Stimulated activated effector memory CD8-positive, alpha-beta T cell treated with anti-CD3 and anti-CD28 coated beads, Interleukin-12 subunit alpha, Interleukin-12 subunit beta, amount 100 ng/mL, for 72 hours (primary cell): Measurements from ENCODE around the gene SPON1.
A peak's percentile ranks its signal among the peaks of the same experiment; 100 is the strongest.

ENCODE experiments used
- ATAC-seq: fragments of 150-1000 bp; cut with Tn5 transposase; 2 replicates; pipeline ENCODE4 v1.10.0; 2021
- DNase-seq, 2 donors: peaks; one replicate each; pipeline ENCODE4 v3.0.0; 2021 to 2022; ENCODE audit warnings: low spot score in 2 of 2
- H3K27ac Mint-ChIP-seq: one replicate; pipeline ENCODE4 v1.8.0; 2022; ENCODE audit warnings: mild to moderate bottlenecking, mixed read lengths
- H3K36me3 Mint-ChIP-seq: one replicate; pipeline ENCODE4 v1.8.0; 2022; ENCODE audit warnings: mild to moderate bottlenecking, mixed read lengths
- H3K4me1 Mint-ChIP-seq: one replicate; pipeline ENCODE4 v1.8.0; 2022; ENCODE audit warnings: mixed read lengths
- H3K4me3 Mint-ChIP-seq: one replicate; pipeline ENCODE4 v1.8.0; 2022; ENCODE audit warnings: mild to moderate bottlenecking, mixed read lengths
- H3K9me3 Mint-ChIP-seq: one replicate; pipeline ENCODE4 v1.8.0; 2022; ENCODE audit warnings: mixed read lengths

Gene SPON1

GRCh38 chr11:14308114-14308896, 345.8 kb downstream of the SPON1 start:
- ATAC-seq (peak; percentile 78), DNase-seq (no peak)
- Mint-ChIP-seq H3K4me1 (peaks cover 20% of the 10 kb centered on the region), H3K36me3 (no peaks in the 10 kb centered on the region), H3K9me3 (no peaks in the 10 kb centered on the region), H3K4me3 (no peak overlapping the region), H3K27ac (no peak overlapping the region)

- H3K9me3 Mint-ChIP-seq, result no peaks in the 10 kb centered on the region
- DNase-seq (no peak), ATAC-seq (peak; percentile 17)
- no peaks in the 10 kb centered on the region for H3K36me3 Mint-ChIP-seq
- H3K4me3 Mint-ChIP-seq, result no peak overlapping the region
- H3K27ac Mint-ChIP-seq, result no peak overlapping the region
- peaks cover 20% of the 10 kb centered on the region for H3K4me1 Mint-ChIP-seq
Measured at GRCh38 chr11:14308897-14309387, 346.4 kb downstream of the SPON1 start.

GRCh38 chr11:14309425-14310192, 347.1 kb downstream of the SPON1 start:
- ATAC-seq (no peak), DNase-seq (no peak)
- Mint-ChIP-seq H3K9me3 (no peaks in the 10 kb centered on the region), H3K27ac (no peak overlapping the region), H3K4me3 (no peak overlapping the region), H3K4me1 (peaks cover 22% of the 10 kb centered on the region), H3K36me3 (no peaks in the 10 kb centered on the region)

GRCh38 chr11:14310679-14311078, 348.2 kb downstream of the SPON1 start:
- Mint-ChIP-seq H3K4me1 (peaks cover 29% of the 10 kb centered on the region), H3K4me3 (no peak overlapping the region), H3K27ac (no peak overlapping the region), H3K36me3 (no peaks in the 10 kb centered on the region), H3K9me3 (no peaks in the 10 kb centered on the region)
- DNase-seq (no peak), ATAC-seq (no peak)

- peaks cover 25% of the 10 kb centered on the region for H3K4me1 Mint-ChIP-seq
- no peaks in the 10 kb centered on the region for H3K9me3 Mint-ChIP-seq
- H3K4me3 Mint-ChIP-seq, result peak overlapping the region; percentile 31
- ATAC-seq (peak; percentile 76), DNase-seq (no peak)
- H3K27ac Mint-ChIP-seq, result peak overlapping the region; percentile 38
- no peaks in the 10 kb centered on the region for H3K36me3 Mint-ChIP-seq
Measured at GRCh38 chr11:14312736-14313438, 350.4 kb downstream of the SPON1 start.

- ATAC-seq (no peak), DNase-seq (no peak)
- H3K36me3 Mint-ChIP-seq, result no peaks in the 10 kb centered on the region
- H3K4me1 Mint-ChIP-seq, result peaks cover 30% of the 10 kb centered on the region
- no peak overlapping the region for H3K4me3 Mint-ChIP-seq
- no peak overlapping the region for H3K27ac Mint-ChIP-seq
- no peaks in the 10 kb centered on the region for H3K9me3 Mint-ChIP-seq
Measured at GRCh38 chr11:14314127-14314526, 351.6 kb downstream of the SPON1 start.

GRCh38 chr11:14315130-14315529, 352.6 kb downstream of the SPON1 start:
- Mint-ChIP-seq H3K4me3 (no peak overlapping the region), H3K4me1 (peaks cover 38% of the 10 kb centered on the region), H3K27ac (no peak overlapping the region), H3K9me3 (no peaks in the 10 kb centered on the region), H3K36me3 (no peaks in the 10 kb centered on the region)
- DNase-seq (no peak), ATAC-seq (no peak)
